NCI-H69 (cell line): ENCODE measurements around the gene RAF1.
"Not testable (repeated sequence)": the region's sequence is repeated elsewhere in the genome, so short reads cannot be mapped to it uniquely, and the experiment has no call there.

ENCODE experiments used
- DNase-seq: peaks from one replicate; lab custom pipeline; 2025; lab: John Stamatoyannopoulos, UW

The RAF1 gene

GRCh38 chr3:12557473-12558100 lies 106.3 kb downstream of the RAF1 start:
- DNase-seq: peak; percentile 10

- peak; percentile 86 for DNase-seq
These were observed 107.0 kb downstream of the RAF1 start, which contains the start of gene MKRN2 for GRCh38 chr3:12556690-12557472. MKRN2 (plus strand) TSS chr3:12557087; CDS start chr3:12557151, 64 bp downstream.

- DNase-seq: no peak
These were observed 107.6 kb downstream of the RAF1 start for GRCh38 chr3:12556314-12556689.

GRCh38 chr3:12553921-12554391 lies 110.0 kb downstream of the RAF1 start:
- peak; percentile 64 for DNase-seq

- DNase-seq: no peak
These were observed 113.8 kb downstream of the RAF1 start for GRCh38 chr3:12549971-12550760.

- DNase-seq: peak; percentile 64
These were observed 118.5 kb downstream of the RAF1 start, which contains the start of gene MKRN2OS for GRCh38 chr3:12545473-12545791. MKRN2OS (minus strand) TSS chr3:12545499; CDS start chr3:12545464, 35 bp downstream.

- no peak for DNase-seq
These were observed 119.1 kb downstream of the RAF1 start for GRCh38 chr3:12544652-12545472.

GRCh38 chr3:12543497-12543896 lies 120.4 kb downstream of the RAF1 start:
- DNase-seq: not testable (repeated sequence)

GRCh38 chr3:12541625-12542024 lies 122.3 kb downstream of the RAF1 start:
- no peak for DNase-seq

GRCh38 chr3:12536423-12536822 lies 127.5 kb downstream of the RAF1 start:
- DNase-seq: no peak
